T-helper 17 cell (primary cell): ENCODE measurements around the gene SGSM2. TPM values are rescaled to one million over a fixed set of nuclear protein-coding genes. Genes with fewer than 3 reads are reported as not detected.

ENCODE experiments used
- ATAC-seq: fragments of 150-1000 bp; cut with Tn5 transposase; 2 replicates; pipeline ENCODE4 v1.10.0; 2021; ENCODE audit warnings: mild to moderate bottlenecking, moderate library complexity
- DNase-seq, 3 donors: peaks; one replicate each; pipeline versions ENCODE4 v3.0.0 to v3.0.0-alpha.2; 2020 to 2021
- H3K9me3 ChIP-seq: one replicate; pipeline ENCODE4 v1.7.0; 2013; ENCODE audit warnings: low read length, mild to moderate bottlenecking; ENCODE audit not compliant: control insufficient read depth, poor library complexity, severe bottlenecking
- H3K27ac Mint-ChIP-seq: one replicate; pipeline ENCODE4 v1.8.0; 2022; ENCODE audit warnings: mild to moderate bottlenecking, moderate library complexity, mixed read lengths
- H3K27me3 Mint-ChIP-seq: one replicate; pipeline ENCODE4 v1.8.0; 2022; ENCODE audit warnings: mixed read lengths
- H3K36me3 Mint-ChIP-seq: one replicate; pipeline ENCODE4 v1.8.0; 2022; ENCODE audit warnings: low read depth, mixed read lengths
- H3K4me1 Mint-ChIP-seq: one replicate; pipeline ENCODE4 v1.8.0; 2022; ENCODE audit warnings: mild to moderate bottlenecking, mixed read lengths
- H3K4me3 Mint-ChIP-seq: one replicate; pipeline ENCODE4 v1.8.0; 2022; ENCODE audit warnings: mild to moderate bottlenecking, moderate library complexity, mixed read lengths
- total RNA-seq, 4 donors: library from RNA in 2 of 4; stranded (reverse) in 2 of 4; gene quantifications; one replicate each; pipeline ENCODE4 v1.2.3 and lab custom pipeline; 2022 to 2026

The SGSM2 gene
- total RNA-seq, 2 donors from 2014 or later, result 119 to 128 TPM

- Mint-ChIP-seq H3K36me3 (no peaks in the 10 kb centered on the region), H3K4me3 (no peak overlapping the region), H3K27ac (no peak overlapping the region), H3K4me1 (peaks cover 10% of the 10 kb centered on the region), H3K27me3 (no peaks in the 10 kb centered on the region)
- DNase-seq (no peak), ATAC-seq (no peak)
- no peaks in the 10 kb centered on the region for H3K9me3 ChIP-seq
These were observed 9.2 kb downstream of the SGSM2 start for GRCh38 chr17:2346475-2346874.

DNA sequence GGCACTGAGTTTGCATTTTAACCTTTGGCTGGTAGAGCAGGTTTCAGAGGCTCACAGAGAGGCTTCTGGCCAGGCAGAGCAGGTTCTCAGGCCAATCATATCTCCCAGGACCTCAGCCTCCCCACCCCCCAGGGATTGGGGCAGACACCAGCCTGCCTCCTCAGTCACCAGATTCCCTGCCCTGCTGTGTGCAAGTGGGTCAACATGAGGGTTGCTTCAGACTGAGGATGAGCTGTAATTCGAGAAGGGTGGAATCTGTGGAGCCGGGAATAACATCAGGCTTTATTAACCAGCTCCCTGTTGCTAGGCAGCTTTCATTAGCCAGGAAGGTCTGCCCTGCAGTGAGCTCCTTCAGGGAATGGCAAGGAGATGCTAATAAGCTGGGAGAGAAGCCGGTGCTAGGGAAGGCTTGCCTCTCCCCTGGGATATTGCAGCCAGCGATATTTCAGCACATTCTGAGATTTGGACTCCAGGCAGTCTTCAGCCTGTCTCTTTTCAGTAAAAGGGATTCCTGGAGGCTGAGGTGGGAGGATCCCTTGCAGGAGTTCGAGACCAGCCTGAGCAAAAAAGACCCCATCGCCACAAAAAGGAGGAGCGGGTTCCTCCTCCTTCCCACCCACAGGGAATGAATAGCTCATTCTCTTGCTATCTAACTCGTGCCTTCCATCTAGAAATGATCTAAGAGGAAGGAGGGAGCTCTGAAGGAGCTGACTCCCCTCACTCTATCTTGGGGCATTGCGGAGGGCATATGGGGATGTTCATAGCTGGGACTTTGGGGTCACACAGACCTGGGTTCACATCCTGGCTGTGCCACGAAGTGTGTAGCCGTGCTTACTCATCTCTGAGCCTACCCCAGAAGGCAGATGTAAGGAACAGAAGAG, 10.7 kb downstream of the SGSM2 start:
- H3K4me1 Mint-ChIP-seq, result peaks cover 13% of the 10 kb centered on the region
- DNase-seq (no peak), ATAC-seq (no peak)
- no peak overlapping the region for H3K27ac Mint-ChIP-seq
- no peak overlapping the region for H3K4me3 Mint-ChIP-seq
- H3K36me3 Mint-ChIP-seq, result no peaks in the 10 kb centered on the region
- no peaks in the 10 kb centered on the region for H3K9me3 ChIP-seq
- H3K27me3 Mint-ChIP-seq, result no peaks in the 10 kb centered on the region

- Mint-ChIP-seq H3K36me3 (no peaks in the 10 kb centered on the region), H3K4me3 (no peak overlapping the region), H3K4me1 (peaks cover 15% of the 10 kb centered on the region), H3K27ac (no peak overlapping the region), H3K27me3 (no peaks in the 10 kb centered on the region)
- ATAC-seq (no peak), DNase-seq (no peak)
- H3K9me3 ChIP-seq, result no peaks in the 10 kb centered on the region
These were observed 14.0 kb downstream of the SGSM2 start for GRCh38 chr17:2351269-2351668.

DNA sequence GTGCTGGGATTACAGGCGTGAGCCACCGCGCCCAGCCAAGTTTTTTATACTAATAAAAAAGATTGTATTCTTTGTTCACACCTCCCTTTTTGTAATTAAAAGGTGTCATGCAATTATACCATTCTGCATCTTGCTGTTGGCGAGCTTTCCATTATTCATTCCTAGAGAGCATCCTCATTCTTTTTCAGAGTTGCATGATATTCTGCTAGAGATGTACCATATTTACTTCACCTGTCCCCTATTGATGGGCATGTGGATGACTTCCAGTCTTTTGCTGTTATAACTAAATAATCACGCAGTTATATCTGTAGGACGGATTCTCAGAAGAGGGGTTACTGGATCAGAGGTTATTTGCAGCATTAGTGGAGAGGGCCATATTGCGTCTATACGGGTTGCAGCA, 17.0 kb downstream of the SGSM2 start:
- H3K9me3 ChIP-seq, result no peaks in the 10 kb centered on the region
- Mint-ChIP-seq H3K27ac (peak overlapping the region; percentile 80), H3K27me3 (no peaks in the 10 kb centered on the region), H3K36me3 (no peaks in the 10 kb centered on the region), H3K4me3 (no peak overlapping the region), H3K4me1 (peaks cover 15% of the 10 kb centered on the region)
- DNase-seq (no peak), ATAC-seq (no peak)

DNA sequence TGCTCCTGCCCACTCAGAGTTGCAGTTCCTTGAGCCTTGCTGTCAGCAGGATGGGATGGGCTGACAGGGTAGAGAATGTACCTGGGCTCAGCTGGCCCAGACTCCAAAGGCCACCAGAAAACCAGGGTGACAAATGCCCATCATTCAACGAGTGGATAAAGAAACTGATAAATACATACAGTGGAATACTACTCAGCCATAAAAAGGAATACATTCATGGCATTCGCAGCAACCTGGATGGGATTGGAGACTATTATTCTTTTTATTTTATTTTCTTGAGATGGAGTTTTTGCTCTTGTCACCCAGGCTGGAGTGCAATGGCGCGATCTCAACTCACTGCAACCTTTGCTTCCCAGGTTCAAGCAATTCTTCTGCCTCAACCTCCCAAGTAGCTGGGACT, 19.9 kb downstream of the SGSM2 start:
- Mint-ChIP-seq H3K4me3 (no peak overlapping the region), H3K4me1 (peaks cover 18% of the 10 kb centered on the region), H3K27ac (no peak overlapping the region), H3K27me3 (no peaks in the 10 kb centered on the region), H3K36me3 (no peaks in the 10 kb centered on the region)
- no peaks in the 10 kb centered on the region for H3K9me3 ChIP-seq
- no peak for DNase-seq
- ATAC-seq, result no peak

- Mint-ChIP-seq H3K27me3 (no peaks in the 10 kb centered on the region), H3K4me3 (no peak overlapping the region), H3K36me3 (peaks cover 3% of the 10 kb centered on the region), H3K27ac (peak overlapping the region; percentile 24), H3K4me1 (peaks cover 14% of the 10 kb centered on the region)
- ATAC-seq (no peak), DNase-seq (no peak)
- H3K9me3 ChIP-seq, result no peaks in the 10 kb centered on the region
These were observed 20.7 kb downstream of the SGSM2 start for GRCh38 chr17:2357931-2358434.

DNA sequence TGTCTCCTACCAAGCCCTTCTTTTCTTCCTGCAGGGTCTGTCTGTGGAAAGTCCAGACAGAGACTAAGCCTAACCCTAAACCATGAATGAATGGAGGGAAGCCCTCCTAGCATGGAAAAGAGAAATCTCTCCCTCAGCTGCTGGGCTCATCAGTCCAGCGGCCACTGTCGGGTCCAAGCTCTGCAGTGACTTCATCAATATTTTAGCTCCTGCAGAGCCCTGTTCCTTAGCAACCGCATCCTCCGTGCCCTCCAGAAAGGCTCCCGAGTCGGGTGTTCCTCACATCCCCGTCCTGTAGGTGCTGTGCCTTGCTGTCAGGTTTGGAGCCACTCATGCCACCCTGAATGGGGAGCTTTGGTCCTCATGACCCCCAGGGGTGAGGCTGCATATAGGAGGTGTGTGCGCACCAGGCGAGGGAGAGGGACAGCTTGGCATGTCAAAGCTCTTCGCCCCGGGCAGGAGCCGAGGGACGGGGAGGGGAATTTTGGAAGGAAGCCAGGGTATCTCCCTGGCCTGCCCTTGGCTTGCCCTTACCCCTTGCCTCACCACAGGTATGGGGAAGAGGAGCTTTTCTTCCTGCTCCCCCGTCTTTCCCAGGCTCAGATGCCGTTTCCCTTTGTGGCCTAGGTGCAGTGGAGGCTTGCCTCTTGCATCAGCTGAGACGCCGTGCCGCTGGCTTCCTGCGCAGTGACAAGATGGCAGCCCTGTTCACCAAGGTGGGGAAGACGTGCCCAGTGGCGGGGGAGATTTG, 23.9 kb downstream of the SGSM2 start:
- Mint-ChIP-seq H3K4me3 (no peak overlapping the region), H3K27ac (no peak overlapping the region), H3K4me1 (peaks cover 3% of the 10 kb centered on the region), H3K36me3 (peaks cover 3% of the 10 kb centered on the region), H3K27me3 (no peaks in the 10 kb centered on the region)
- no peaks in the 10 kb centered on the region for H3K9me3 ChIP-seq
- ATAC-seq, result no peak
- no peak for DNase-seq

GRCh38 chr17:2362016-2362415, 24.7 kb downstream of the SGSM2 start:
- Mint-ChIP-seq H3K4me1 (peaks cover 3% of the 10 kb centered on the region), H3K27ac (no peak overlapping the region), H3K4me3 (no peak overlapping the region), H3K27me3 (no peaks in the 10 kb centered on the region), H3K36me3 (peaks cover 3% of the 10 kb centered on the region)
- no peak for DNase-seq
- H3K9me3 ChIP-seq, result no peaks in the 10 kb centered on the region
- no peak for ATAC-seq

- Mint-ChIP-seq H3K27ac (no peak overlapping the region), H3K36me3 (peaks cover 3% of the 10 kb centered on the region), H3K4me1 (peaks cover 3% of the 10 kb centered on the region), H3K27me3 (no peaks in the 10 kb centered on the region), H3K4me3 (peak overlapping the region; percentile 52)
- no peak for DNase-seq
- H3K9me3 ChIP-seq, result no peaks in the 10 kb centered on the region
- ATAC-seq, result no peak
These were observed 25.1 kb downstream of the SGSM2 start for GRCh38 chr17:2362416-2362815.

GRCh38 chr17:2362881-2363280, 25.6 kb downstream of the SGSM2 start:
- H3K36me3 Mint-ChIP-seq, result peaks cover 3% of the 10 kb centered on the region
- ATAC-seq, result no peak
- no peak overlapping the region for H3K4me3 Mint-ChIP-seq
- DNase-seq, result no peak
- H3K27ac Mint-ChIP-seq, result no peak overlapping the region
- no peaks in the 10 kb centered on the region for H3K9me3 ChIP-seq
- no peaks in the 10 kb centered on the region for H3K27me3 Mint-ChIP-seq
- H3K4me1 Mint-ChIP-seq, result peaks cover 3% of the 10 kb centered on the region

DNA sequence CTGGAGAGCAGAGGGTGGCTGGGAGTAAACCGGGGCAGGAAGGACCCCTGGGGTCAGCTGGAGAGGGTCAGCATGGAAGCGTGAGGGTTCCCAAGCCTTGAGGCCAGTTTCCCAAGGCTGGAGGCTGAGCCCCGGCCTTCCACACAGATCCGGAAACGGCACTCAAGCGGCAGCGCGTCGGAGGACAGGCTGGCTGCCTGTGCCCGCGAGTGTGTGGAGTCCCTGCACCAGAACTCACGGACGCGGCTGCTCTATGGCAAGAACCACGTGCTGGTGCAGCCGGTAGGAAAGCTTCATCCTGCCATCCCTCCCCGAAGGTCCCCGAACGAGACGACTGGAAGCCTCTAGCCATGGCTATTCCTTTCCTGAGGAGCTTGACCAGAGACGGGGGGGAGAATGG, 26.0 kb downstream of the SGSM2 start:
- DNase-seq, result no peak
- H3K9me3 ChIP-seq, result no peaks in the 10 kb centered on the region
- no peak for ATAC-seq
- Mint-ChIP-seq H3K36me3 (peaks cover 3% of the 10 kb centered on the region), H3K4me1 (peaks cover 3% of the 10 kb centered on the region), H3K27me3 (no peaks in the 10 kb centered on the region), H3K27ac (no peak overlapping the region), H3K4me3 (no peak overlapping the region)

GRCh38 chr17:2363851-2364762, 26.8 kb downstream of the SGSM2 start:
- DNase-seq, result no peak
- no peak for ATAC-seq
- H3K9me3 ChIP-seq, result no peaks in the 10 kb centered on the region
- H3K27ac Mint-ChIP-seq, result no peak overlapping the region
- H3K36me3 Mint-ChIP-seq, result peaks cover 3% of the 10 kb centered on the region
- H3K27me3 Mint-ChIP-seq, result no peaks in the 10 kb centered on the region
- no peak overlapping the region for H3K4me3 Mint-ChIP-seq
- peaks cover 3% of the 10 kb centered on the region for H3K4me1 Mint-ChIP-seq

GRCh38 chr17:2364763-2365116, 27.4 kb downstream of the SGSM2 start:
- Mint-ChIP-seq H3K27me3 (no peaks in the 10 kb centered on the region), H3K36me3 (peaks cover 3% of the 10 kb centered on the region), H3K27ac (no peak overlapping the region), H3K4me1 (peaks cover 3% of the 10 kb centered on the region), H3K4me3 (no peak overlapping the region)
- ATAC-seq, result no peak
- no peak for DNase-seq
- H3K9me3 ChIP-seq, result no peaks in the 10 kb centered on the region
